ENCODE measurements around the gene GPR132.

DNA sequence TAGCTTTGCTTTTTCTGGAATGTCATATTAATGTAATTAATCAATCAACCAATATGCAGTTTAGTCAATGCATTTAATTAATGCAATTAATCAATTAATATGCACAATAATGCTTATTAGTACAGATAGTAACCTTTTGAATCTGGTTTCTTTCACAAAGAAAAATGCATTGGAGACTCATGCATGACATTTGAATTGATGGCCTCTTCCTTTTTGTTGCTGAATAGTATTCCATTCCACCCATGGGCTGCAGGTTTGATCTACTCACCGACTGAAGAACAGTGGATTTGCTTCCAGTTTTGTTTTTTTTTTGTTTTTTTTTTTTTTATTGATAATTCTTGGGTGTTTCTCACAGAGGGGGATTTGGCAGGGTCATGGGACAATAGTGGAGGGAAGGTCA is 13.1 kb upstream of the GPR132 start:
- TF ChIP-seq POLR2AphosphoS5 (IDR thresholded peaks at IDR 0.05; ENCODE audit: low read depth), result no peak
- TF ChIP-seq, protein P1, sequence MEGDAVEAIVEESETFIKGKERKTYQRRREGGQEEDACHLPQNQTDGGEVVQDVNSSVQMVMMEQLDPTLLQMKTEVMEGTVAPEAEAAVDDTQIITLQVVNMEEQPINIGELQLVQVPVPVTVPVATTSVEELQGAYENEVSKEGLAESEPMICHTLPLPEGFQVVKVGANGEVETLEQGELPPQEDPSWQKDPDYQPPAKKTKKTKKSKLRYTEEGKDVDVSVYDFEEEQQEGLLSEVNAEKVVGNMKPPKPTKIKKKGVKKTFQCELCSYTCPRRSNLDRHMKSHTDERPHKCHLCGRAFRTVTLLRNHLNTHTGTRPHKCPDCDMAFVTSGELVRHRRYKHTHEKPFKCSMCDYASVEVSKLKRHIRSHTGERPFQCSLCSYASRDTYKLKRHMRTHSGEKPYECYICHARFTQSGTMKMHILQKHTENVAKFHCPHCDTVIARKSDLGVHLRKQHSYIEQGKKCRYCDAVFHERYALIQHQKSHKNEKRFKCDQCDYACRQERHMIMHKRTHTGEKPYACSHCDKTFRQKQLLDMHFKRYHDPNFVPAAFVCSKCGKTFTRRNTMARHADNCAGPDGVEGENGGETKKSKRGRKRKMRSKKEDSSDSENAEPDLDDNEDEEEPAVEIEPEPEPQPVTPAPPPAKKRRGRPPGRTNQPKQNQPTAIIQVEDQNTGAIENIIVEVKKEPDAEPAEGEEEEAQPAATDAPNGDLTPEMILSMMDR (conservative IDR thresholded peaks at IDR 0.05; ENCODE audit: low read depth in 2 of 2), result no peak
- no peak for TF ChIP-seq EZH2 (IDR thresholded peaks at IDR 0.05; ENCODE audit: low read depth, unreplicated experiment)
- TF ChIP-seq, protein P2, sequence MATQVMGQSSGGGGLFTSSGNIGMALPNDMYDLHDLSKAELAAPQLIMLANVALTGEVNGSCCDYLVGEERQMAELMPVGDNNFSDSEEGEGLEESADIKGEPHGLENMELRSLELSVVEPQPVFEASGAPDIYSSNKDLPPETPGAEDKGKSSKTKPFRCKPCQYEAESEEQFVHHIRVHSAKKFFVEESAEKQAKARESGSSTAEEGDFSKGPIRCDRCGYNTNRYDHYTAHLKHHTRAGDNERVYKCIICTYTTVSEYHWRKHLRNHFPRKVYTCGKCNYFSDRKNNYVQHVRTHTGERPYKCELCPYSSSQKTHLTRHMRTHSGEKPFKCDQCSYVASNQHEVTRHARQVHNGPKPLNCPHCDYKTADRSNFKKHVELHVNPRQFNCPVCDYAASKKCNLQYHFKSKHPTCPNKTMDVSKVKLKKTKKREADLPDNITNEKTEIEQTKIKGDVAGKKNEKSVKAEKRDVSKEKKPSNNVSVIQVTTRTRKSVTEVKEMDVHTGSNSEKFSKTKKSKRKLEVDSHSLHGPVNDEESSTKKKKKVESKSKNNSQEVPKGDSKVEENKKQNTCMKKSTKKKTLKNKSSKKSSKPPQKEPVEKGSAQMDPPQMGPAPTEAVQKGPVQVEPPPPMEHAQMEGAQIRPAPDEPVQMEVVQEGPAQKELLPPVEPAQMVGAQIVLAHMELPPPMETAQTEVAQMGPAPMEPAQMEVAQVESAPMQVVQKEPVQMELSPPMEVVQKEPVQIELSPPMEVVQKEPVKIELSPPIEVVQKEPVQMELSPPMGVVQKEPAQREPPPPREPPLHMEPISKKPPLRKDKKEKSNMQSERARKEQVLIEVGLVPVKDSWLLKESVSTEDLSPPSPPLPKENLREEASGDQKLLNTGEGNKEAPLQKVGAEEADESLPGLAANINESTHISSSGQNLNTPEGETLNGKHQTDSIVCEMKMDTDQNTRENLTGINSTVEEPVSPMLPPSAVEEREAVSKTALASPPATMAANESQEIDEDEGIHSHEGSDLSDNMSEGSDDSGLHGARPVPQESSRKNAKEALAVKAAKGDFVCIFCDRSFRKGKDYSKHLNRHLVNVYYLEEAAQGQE (IDR thresholded peaks at IDR 0.05; ENCODE audit: unreplicated experiment), result no peak
- TF ChIP-seq, protein P3, sequence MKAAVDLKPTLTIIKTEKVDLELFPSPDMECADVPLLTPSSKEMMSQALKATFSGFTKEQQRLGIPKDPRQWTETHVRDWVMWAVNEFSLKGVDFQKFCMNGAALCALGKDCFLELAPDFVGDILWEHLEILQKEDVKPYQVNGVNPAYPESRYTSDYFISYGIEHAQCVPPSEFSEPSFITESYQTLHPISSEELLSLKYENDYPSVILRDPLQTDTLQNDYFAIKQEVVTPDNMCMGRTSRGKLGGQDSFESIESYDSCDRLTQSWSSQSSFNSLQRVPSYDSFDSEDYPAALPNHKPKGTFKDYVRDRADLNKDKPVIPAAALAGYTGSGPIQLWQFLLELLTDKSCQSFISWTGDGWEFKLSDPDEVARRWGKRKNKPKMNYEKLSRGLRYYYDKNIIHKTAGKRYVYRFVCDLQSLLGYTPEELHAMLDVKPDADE (IDR thresholded peaks at IDR 0.05), result no peak
- no peak for TF ChIP-seq JUNB (IDR thresholded peaks at IDR 0.05; ENCODE audit: unreplicated experiment)
- TF ChIP-seq EZH2phosphoT487 (IDR thresholded peaks at IDR 0.05; ENCODE audit: unreplicated experiment), result no peak
